Measurements from ENCODE around the gene KIF21A. TPM values are rescaled to one million over a fixed set of nuclear protein-coding genes. Genes with fewer than 3 reads are reported as not detected.

Gene KIF21A
- total RNA-seq, 1 donor from 2014 or later: 37.4 TPM

DNA sequence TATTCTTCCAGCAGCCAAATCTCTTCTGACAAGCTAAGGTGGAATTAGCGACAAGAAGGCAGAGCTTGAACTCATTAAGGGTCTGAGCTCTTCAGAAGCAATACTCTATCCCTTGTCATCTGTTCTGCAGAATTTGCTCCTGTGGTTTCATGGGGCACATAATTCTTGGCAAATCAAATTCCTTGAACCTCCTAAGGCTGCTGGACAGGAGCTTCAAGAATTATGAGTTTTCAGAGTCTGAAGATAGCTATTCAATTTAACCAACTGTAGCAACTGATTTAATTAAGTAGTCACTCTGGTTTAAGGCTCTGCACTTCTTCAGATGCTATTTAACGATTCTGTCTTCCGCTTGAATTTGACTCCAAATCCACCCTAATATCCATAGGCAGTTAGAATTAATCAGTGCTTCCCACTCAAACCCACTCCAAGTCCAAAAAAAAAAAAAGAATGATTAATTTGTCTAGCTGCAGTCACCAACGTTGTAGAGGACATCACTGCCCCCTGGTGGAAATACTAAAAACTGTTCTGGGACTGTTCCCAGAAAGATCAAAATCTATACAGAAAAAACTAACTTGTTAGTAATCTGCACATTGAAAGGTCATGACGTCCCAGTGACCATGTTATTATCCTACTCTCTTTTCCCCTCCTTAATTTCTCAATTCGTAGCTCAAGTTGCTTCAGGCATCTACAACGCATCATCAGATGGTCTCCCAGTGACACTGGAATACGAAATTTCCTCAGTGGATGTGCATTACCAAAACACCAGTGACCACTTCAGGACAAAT is 169.9 kb downstream of the KIF21A start:
- TF ChIP-seq, protein P1, sequence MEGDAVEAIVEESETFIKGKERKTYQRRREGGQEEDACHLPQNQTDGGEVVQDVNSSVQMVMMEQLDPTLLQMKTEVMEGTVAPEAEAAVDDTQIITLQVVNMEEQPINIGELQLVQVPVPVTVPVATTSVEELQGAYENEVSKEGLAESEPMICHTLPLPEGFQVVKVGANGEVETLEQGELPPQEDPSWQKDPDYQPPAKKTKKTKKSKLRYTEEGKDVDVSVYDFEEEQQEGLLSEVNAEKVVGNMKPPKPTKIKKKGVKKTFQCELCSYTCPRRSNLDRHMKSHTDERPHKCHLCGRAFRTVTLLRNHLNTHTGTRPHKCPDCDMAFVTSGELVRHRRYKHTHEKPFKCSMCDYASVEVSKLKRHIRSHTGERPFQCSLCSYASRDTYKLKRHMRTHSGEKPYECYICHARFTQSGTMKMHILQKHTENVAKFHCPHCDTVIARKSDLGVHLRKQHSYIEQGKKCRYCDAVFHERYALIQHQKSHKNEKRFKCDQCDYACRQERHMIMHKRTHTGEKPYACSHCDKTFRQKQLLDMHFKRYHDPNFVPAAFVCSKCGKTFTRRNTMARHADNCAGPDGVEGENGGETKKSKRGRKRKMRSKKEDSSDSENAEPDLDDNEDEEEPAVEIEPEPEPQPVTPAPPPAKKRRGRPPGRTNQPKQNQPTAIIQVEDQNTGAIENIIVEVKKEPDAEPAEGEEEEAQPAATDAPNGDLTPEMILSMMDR (IDR thresholded peaks at IDR 0.05; ENCODE audit: insufficient read depth, low read length, severe bottlenecking): peak; percentile 60
- Histone ChIP-seq H3K4me3 (ENCODE audit: low read depth, low read length) (no peak overlapping the region), H3K36me3 (ENCODE audit: control insufficient read depth, insufficient read depth, low read length) (no peaks in the 10 kb centered on the region), H3K27me3 (ENCODE audit: control insufficient read depth, insufficient read depth, low read length) (no peaks in the 10 kb centered on the region)
- no peak for FAIRE-seq
- peak; percentile 54 for DNase-seq (ENCODE audit: low read depth)

DNA sequence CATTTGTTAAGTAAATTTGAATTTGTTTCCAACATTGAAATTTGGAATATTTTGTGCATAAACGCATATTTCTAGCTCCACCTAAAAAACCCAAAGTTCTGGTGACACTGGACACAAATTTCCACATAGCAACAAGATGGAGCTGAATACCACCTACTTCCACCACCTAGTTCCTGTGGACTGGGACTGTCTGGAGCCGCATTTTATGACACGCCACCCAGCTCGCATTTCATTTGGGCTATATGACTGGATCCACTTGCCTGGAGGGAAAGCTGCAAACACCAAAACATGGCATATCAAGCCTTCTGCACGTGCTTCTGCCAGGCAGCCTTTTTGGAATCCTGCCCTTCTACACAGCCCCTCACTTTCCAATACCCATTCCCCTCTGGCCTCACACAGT is 173.4 kb downstream of the KIF21A start:
- no peak for FAIRE-seq
- no peak overlapping the region for H3K4me3 ChIP-seq (ENCODE audit: low read depth, low read length)
- TF ChIP-seq, protein P1 (IDR thresholded peaks at IDR 0.05; ENCODE audit: insufficient read depth, low read length, severe bottlenecking): no peak
- DNase-seq (ENCODE audit: low read depth): no peak
- H3K36me3 ChIP-seq (ENCODE audit: control insufficient read depth, insufficient read depth, low read length): no peaks in the 10 kb centered on the region
- no peaks in the 10 kb centered on the region for H3K27me3 ChIP-seq (ENCODE audit: control insufficient read depth, insufficient read depth, low read length)

DNA sequence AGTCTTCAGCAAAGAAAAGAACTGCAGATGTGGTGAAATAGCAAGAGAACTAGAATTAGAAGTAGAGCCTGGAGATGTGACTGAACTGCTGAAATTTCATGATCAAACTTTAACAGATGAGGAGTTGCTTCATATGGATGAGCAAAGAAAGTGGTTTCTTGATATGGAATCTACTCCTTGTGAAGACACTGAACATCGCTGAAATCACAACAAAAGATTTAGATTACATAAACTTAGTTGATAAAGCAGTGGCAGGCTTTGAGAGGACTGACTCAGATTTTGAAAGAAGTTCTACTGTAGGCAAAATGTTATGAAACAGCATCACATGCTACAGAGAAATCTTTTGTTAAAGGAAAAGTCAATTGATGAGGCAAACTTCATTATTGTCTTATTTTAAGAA is 175.0 kb downstream of the KIF21A start:
- FAIRE-seq (no peak), DNase-seq (ENCODE audit: low read depth) (no peak)
- TF ChIP-seq, protein P1 (IDR thresholded peaks at IDR 0.05; ENCODE audit: insufficient read depth, low read length, severe bottlenecking): no peak
- Histone ChIP-seq H3K36me3 (ENCODE audit: control insufficient read depth, insufficient read depth, low read length) (no peaks in the 10 kb centered on the region), H3K4me3 (ENCODE audit: low read depth, low read length) (no peak overlapping the region), H3K27me3 (ENCODE audit: control insufficient read depth, insufficient read depth, low read length) (no peaks in the 10 kb centered on the region)

DNA sequence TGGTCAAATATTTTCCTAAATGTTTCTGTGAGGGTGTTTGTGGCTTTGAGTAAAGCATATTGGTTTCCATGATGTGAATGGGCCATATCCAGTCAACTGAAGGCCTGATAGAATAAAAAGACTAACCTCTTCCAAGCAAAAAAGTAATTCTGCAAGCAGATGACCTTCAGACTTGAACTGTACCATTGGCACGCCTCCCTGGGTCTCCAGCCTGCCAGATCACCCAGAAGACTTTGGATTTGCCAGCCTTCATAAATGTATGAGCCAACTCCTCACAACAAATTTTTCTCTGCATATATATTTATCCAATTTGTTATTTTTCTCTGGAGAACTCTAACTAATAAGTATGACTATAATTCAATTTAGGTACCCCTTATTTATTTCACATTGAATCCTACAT is 190.3 kb downstream of the KIF21A start:
- TF ChIP-seq, protein P1 (IDR thresholded peaks at IDR 0.05; ENCODE audit: insufficient read depth, low read length, severe bottlenecking): no peak

More for the DNA sequence above, 190.3 kb downstream of the KIF21A start:
- Histone ChIP-seq H3K36me3 (ENCODE audit: control insufficient read depth, insufficient read depth, low read length) (no peaks in the 10 kb centered on the region), H3K27me3 (ENCODE audit: control insufficient read depth, insufficient read depth, low read length) (no peaks in the 10 kb centered on the region), H3K4me3 (ENCODE audit: low read depth, low read length) (no peak overlapping the region)
- FAIRE-seq (no peak), DNase-seq (ENCODE audit: low read depth) (no peak)

Other genes starting within 250 kb of the KIF21A start
- not detected in 2 replicates for gene ABCD2, start 176.7 kb upstream of the KIF21A start, total RNA-seq

All from bronchial epithelial cell (primary cell).